Astrocyte (in vitro differentiated cells and primary cell): ENCODE measurements around the gene LMOD3. TPM values are rescaled to one million over a fixed set of nuclear protein-coding genes. Genes with fewer than 3 reads are reported as not detected.

Source experiments
- DNase-seq: peaks from one replicate; pipeline ENCODE4 v3.0.0-alpha.2; 2010; ENCODE audit warnings: low read depth
- FAIRE-seq: peaks from 2 replicates; lab custom pipeline; 2011; peaks lifted over from hg19 to GRCh38; lab: Jason Lieb, UNC
- H2AFZ ChIP-seq: 2 replicates; pipeline ENCODE4 v1.6.0; 2012; ENCODE audit warnings: low read depth, low read length, inconsistent platforms
- H3K27ac ChIP-seq: 2 replicates; pipeline ENCODE4 v1.5.1; 2011; ENCODE audit warnings: low read depth, low read length, inconsistent platforms
- H3K27me3 ChIP-seq: 2 replicates; pipeline ENCODE4 v1.6.0; 2011; ENCODE audit warnings: low read length, inconsistent platforms; ENCODE audit not compliant: insufficient read depth
- H3K36me3 ChIP-seq: 2 replicates; pipeline ENCODE4 v1.5.1; 2011; ENCODE audit warnings: low read length, inconsistent platforms; ENCODE audit not compliant: insufficient read depth
- H3K4me1 ChIP-seq: 2 replicates; pipeline ENCODE4 v1.5.1; 2011; ENCODE audit warnings: low read length, inconsistent platforms; ENCODE audit not compliant: insufficient read depth
- H3K4me2 ChIP-seq: 2 replicates; pipeline ENCODE4 v1.6.0; 2012; ENCODE audit warnings: low read length, inconsistent platforms
- H3K4me3 ChIP-seq: 2 replicates; pipeline ENCODE4 v1.5.1; 2011; ENCODE audit warnings: low read depth, mild to moderate bottlenecking, low read length, inconsistent platforms; ENCODE audit not compliant: insufficient read depth
- H3K79me2 ChIP-seq: 2 replicates; pipeline ENCODE4 v1.6.0; 2012; ENCODE audit warnings: mild to moderate bottlenecking, low read length, inconsistent platforms; ENCODE audit not compliant: insufficient read depth
- H3K9ac ChIP-seq: 2 replicates; pipeline ENCODE4 v1.6.0; 2012; ENCODE audit warnings: mild to moderate bottlenecking, low read length, inconsistent platforms
- H3K9me3 ChIP-seq: 2 replicates; pipeline ENCODE4 v1.5.1; 2012; ENCODE audit warnings: low read depth, mild to moderate bottlenecking, low read length, inconsistent platforms; ENCODE audit not compliant: insufficient read depth
- H4K20me1 ChIP-seq: 2 replicates; pipeline ENCODE4 v1.6.0; 2012; ENCODE audit warnings: low read length, inconsistent platforms; ENCODE audit not compliant: insufficient read depth
- H3K27ac Mint-ChIP-seq: one replicate; pipeline ENCODE4 v1.8.0; 2021; ENCODE audit warnings: mild to moderate bottlenecking, mixed read lengths; ENCODE audit not compliant: unreplicated experiment
- H3K27me3 Mint-ChIP-seq: one replicate; pipeline ENCODE4 v1.8.0; 2021; ENCODE audit warnings: low read depth, mixed read lengths; ENCODE audit not compliant: unreplicated experiment
- H3K36me3 Mint-ChIP-seq: one replicate; pipeline ENCODE4 v1.8.0; 2021; ENCODE audit warnings: low read depth, mixed read lengths; ENCODE audit not compliant: unreplicated experiment
- H3K4me1 Mint-ChIP-seq: one replicate; pipeline ENCODE4 v1.8.0; 2021; ENCODE audit warnings: low read depth, mixed read lengths; ENCODE audit not compliant: unreplicated experiment
- H3K4me3 Mint-ChIP-seq: one replicate; pipeline ENCODE4 v1.8.0; 2021; ENCODE audit warnings: mild to moderate bottlenecking, moderate library complexity, mixed read lengths; ENCODE audit not compliant: unreplicated experiment
- H3K9me3 Mint-ChIP-seq: one replicate; pipeline ENCODE4 v1.8.0; 2021; ENCODE audit warnings: mild to moderate bottlenecking, mixed read lengths; ENCODE audit not compliant: unreplicated experiment
- CTCF ChIP-seq: IDR thresholded peaks from 2 replicates; pipeline ENCODE4 v1.5.1; 2011; ENCODE audit warnings: low read depth, mild to moderate bottlenecking, inconsistent platforms, low read length, moderate library complexity; ENCODE audit not compliant: insufficient read depth
- EZH2 ChIP-seq: IDR thresholded peaks from 2 replicates; pipeline ENCODE4 v1.6.1; 2012; ENCODE audit warnings: mild to moderate bottlenecking, low read length, inconsistent platforms; ENCODE audit not compliant: insufficient read depth
- total RNA-seq: library from RNA; stranded (reverse); gene quantifications from 2 replicates; pipeline ENCODE4 v1.2.1, GENCODE V29; 2021

The LMOD3 gene
- total RNA-seq, 1 donor from 2014 or later = 0.07 TPM

GRCh38 chr3:69096299-69096698 is 26.1 kb downstream of the LMOD3 start:
- no peak overlapping the region for H3K4me3 ChIP-seq
- H3K4me2 ChIP-seq = no peak overlapping the region
- peaks cover 35% of the 10 kb centered on the region for H3K4me1 Mint-ChIP-seq
- no peak overlapping the region for H3K4me3 Mint-ChIP-seq
- no peak overlapping the region for H2AFZ ChIP-seq
- H3K4me1 ChIP-seq = peaks cover 21% of the 10 kb centered on the region
- no peak overlapping the region for H3K27ac Mint-ChIP-seq
- DNase-seq (no peak), FAIRE-seq (no peak)
- H4K20me1 ChIP-seq = peaks cover 67% of the 10 kb centered on the region
- H3K9me3 ChIP-seq = no peaks in the 10 kb centered on the region
- H3K27ac ChIP-seq = no peak overlapping the region
- peaks cover 78% of the 10 kb centered on the region for H3K79me2 ChIP-seq
- peaks cover 3% of the 10 kb centered on the region for H3K36me3 Mint-ChIP-seq
- H3K9ac ChIP-seq = no peak overlapping the region
- H3K36me3 ChIP-seq = peaks cover 3% of the 10 kb centered on the region
- H3K9me3 Mint-ChIP-seq = no peaks in the 10 kb centered on the region
- TF ChIP-seq EZH2 = no peak
- no peak for TF ChIP-seq CTCF
- no peaks in the 10 kb centered on the region for H3K27me3 ChIP-seq
- no peaks in the 10 kb centered on the region for H3K27me3 Mint-ChIP-seq

- H4K20me1 ChIP-seq = peaks cover 72% of the 10 kb centered on the region
- TF ChIP-seq EZH2 (no peak), CTCF (no peak)
- H3K36me3 ChIP-seq = no peaks in the 10 kb centered on the region
- H2AFZ ChIP-seq = no peak overlapping the region
- H3K27ac ChIP-seq = no peak overlapping the region
- Mint-ChIP-seq H3K9me3 (no peaks in the 10 kb centered on the region), H3K4me1 (peaks cover 38% of the 10 kb centered on the region), H3K36me3 (peaks cover 3% of the 10 kb centered on the region), H3K27me3 (no peaks in the 10 kb centered on the region), H3K27ac (peak overlapping the region; percentile 34), H3K4me3 (no peak overlapping the region)
- no peak overlapping the region for H3K4me2 ChIP-seq
- H3K4me1 ChIP-seq = peaks cover 21% of the 10 kb centered on the region
- H3K27me3 ChIP-seq = no peaks in the 10 kb centered on the region
- FAIRE-seq (no peak), DNase-seq (no peak)
- H3K9me3 ChIP-seq = no peaks in the 10 kb centered on the region
- peaks cover 81% of the 10 kb centered on the region for H3K79me2 ChIP-seq
- no peak overlapping the region for H3K4me3 ChIP-seq
- no peak overlapping the region for H3K9ac ChIP-seq
Measured at GRCh38 chr3:69095636-69096035, 26.8 kb downstream of the LMOD3 start.

- Histone ChIP-seq H3K36me3 (no peaks in the 10 kb centered on the region), H3K4me3 (no peak overlapping the region), H3K79me2 (peaks cover 82% of the 10 kb centered on the region), H3K9me3 (no peaks in the 10 kb centered on the region), H3K4me1 (peaks cover 30% of the 10 kb centered on the region), H4K20me1 (peaks cover 74% of the 10 kb centered on the region), H3K27me3 (no peaks in the 10 kb centered on the region), H3K27ac (peak overlapping the region; percentile 46), H2AFZ (no peak overlapping the region), H3K9ac (peak overlapping the region; percentile 18), H3K4me2 (peak overlapping the region; percentile 58)
- DNase-seq (peak; percentile 81), FAIRE-seq (peak; percentile 72)
- H3K36me3 Mint-ChIP-seq = peaks cover 2% of the 10 kb centered on the region
- no peaks in the 10 kb centered on the region for H3K9me3 Mint-ChIP-seq
- no peaks in the 10 kb centered on the region for H3K27me3 Mint-ChIP-seq
- no peak for TF ChIP-seq EZH2
- TF ChIP-seq CTCF = no peak
- no peak overlapping the region for H3K4me3 Mint-ChIP-seq
- H3K4me1 Mint-ChIP-seq = peaks cover 48% of the 10 kb centered on the region
- no peak overlapping the region for H3K27ac Mint-ChIP-seq
Measured at GRCh38 chr3:69094467-69095205, 27.8 kb downstream of the LMOD3 start.
